ENCODE results near the gene GFER.

Gene GFER

GRCh38 chr16:1980030-1980769, 3.8 kb upstream of the GFER start:
- no peak for ATAC-seq
- no peak for TF ChIP-seq RARB (CRISPR knock-in tag; IDR thresholded peaks at IDR 0.05)
- no peak for TF ChIP-seq ZC3H10 (CRISPR knock-in tag; IDR thresholded peaks at IDR 0.05)
- no peak for TF ChIP-seq TCF4 (CRISPR knock-in tag; IDR thresholded peaks at IDR 0.05; ENCODE audit: borderline replicate concordance)
- TF ChIP-seq CSRNP3 (CRISPR knock-in tag; IDR thresholded peaks at IDR 0.05): no peak
- no peak for TF ChIP-seq CSDC2 (CRISPR knock-in tag; IDR thresholded peaks at IDR 0.05)
- TF ChIP-seq ZFP30 (CRISPR knock-in tag; IDR thresholded peaks at IDR 0.05): no peak

- ATAC-seq: no peak
- TF ChIP-seq ARNTL (CRISPR knock-in tag; IDR thresholded peaks at IDR 0.05; ENCODE audit: borderline replicate concordance, low read depth): no peak
- no peak for TF ChIP-seq GLIS3 (CRISPR knock-in tag; IDR thresholded peaks at IDR 0.05)
- TF ChIP-seq ZNF70 (CRISPR knock-in tag; IDR thresholded peaks at IDR 0.05): no peak
- TF ChIP-seq ZNF8 (CRISPR knock-in tag; IDR thresholded peaks at IDR 0.05): no peak
- TF ChIP-seq TOX (CRISPR knock-in tag; IDR thresholded peaks at IDR 0.05; ENCODE audit: borderline replicate concordance): no peak
- TF ChIP-seq ISL1 (CRISPR knock-in tag; IDR thresholded peaks at IDR 0.05): no peak
- TF ChIP-seq TCF4 (CRISPR knock-in tag; IDR thresholded peaks at IDR 0.05; ENCODE audit: borderline replicate concordance): no peak
Measured at GRCh38 chr16:1980770-1981087, 3.3 kb upstream of the GFER start.

- TF ChIP-seq ZFP3 (CRISPR knock-in tag; IDR thresholded peaks at IDR 0.05): no peak
- ATAC-seq: no peak
Measured at GRCh38 chr16:1981398-1981836, 2.6 kb upstream of the GFER start, which contains the start of gene NOXO1. TSS of gene NOXO1 (minus strand) at chr16:1981469. CDS start at chr16:1981179, 290 bp downstream.

- TF ChIP-seq TSHZ2 (CRISPR knock-in tag; IDR thresholded peaks at IDR 0.05) (no peak), CSDC2 (CRISPR knock-in tag; IDR thresholded peaks at IDR 0.05) (no peak), OSR1 (CRISPR knock-in tag; IDR thresholded peaks at IDR 0.05) (no peak), CSRNP3 (CRISPR knock-in tag; IDR thresholded peaks at IDR 0.05) (no peak), PATZ1 (CRISPR knock-in tag; IDR thresholded peaks at IDR 0.05; ENCODE audit: borderline replicate concordance) (no peak), RARB (CRISPR knock-in tag; IDR thresholded peaks at IDR 0.05) (no peak), GLIS3 (CRISPR knock-in tag; IDR thresholded peaks at IDR 0.05) (no peak), ZNF565 (CRISPR knock-in tag; conservative IDR thresholded peaks at IDR 0.05; ENCODE audit: low read depth) (no peak), BACH2 (CRISPR knock-in tag; IDR thresholded peaks at IDR 0.05; ENCODE audit: borderline replicate concordance) (no peak), ESRRG (CRISPR knock-in tag; IDR thresholded peaks at IDR 0.05) (no peak), ARNTL (CRISPR knock-in tag; IDR thresholded peaks at IDR 0.05; ENCODE audit: borderline replicate concordance, low read depth) (no peak), ZFP30 (CRISPR knock-in tag; IDR thresholded peaks at IDR 0.05) (no peak), SNAI2 (CRISPR knock-in tag; IDR thresholded peaks at IDR 0.05) (no peak), CREB5 (CRISPR knock-in tag; IDR thresholded peaks at IDR 0.05; ENCODE audit: low read depth) (no peak), PPARA (CRISPR knock-in tag; IDR thresholded peaks at IDR 0.05; ENCODE audit: borderline replicate concordance) (no peak)
- no peak for ATAC-seq
Measured at GRCh38 chr16:1982013-1982433, 2.0 kb upstream of the GFER start.

All from SK-N-SH treated with all-trans-retinoic acid at 6 μM for 48 hours (cell line).